PC-3 (cell line): ENCODE measurements around the gene POSTN.

Experiments used
- CTCF ChIP-seq: fragments of 300-600 bp; sonication (generic); conservative IDR thresholded peaks from 2 replicates; pipeline ENCODE4 v1.5.1; 2017; ENCODE audit warnings: antibody characterized with exemption, low read depth, mild to moderate bottlenecking, low read length
- EZH2 ChIP-seq: fragments of 300-600 bp; sonication (generic); IDR thresholded peaks from one replicate; pipeline ENCODE4 v1.6.1; 2017; ENCODE audit warnings: antibody characterized with exemption, mild to moderate bottlenecking, low read length; ENCODE audit not compliant: unreplicated experiment
- EZH2phosphoT487 ChIP-seq: fragments of 300-600 bp; sonication (generic); IDR thresholded peaks from 2 replicates; pipeline ENCODE4 v1.6.1; 2018; ENCODE audit warnings: mild to moderate bottlenecking, antibody characterized with exemption, low read length, borderline replicate concordance

- TF ChIP-seq CTCF (no peak), EZH2 (no peak), EZH2phosphoT487 (no peak)
These were observed 71.7 kb downstream of the POSTN start for GRCh38 chr13:37526710-37527473.
